Fibroblast of lung (primary cell): ENCODE measurements around the gene AMBRA1.

Experiments used
- EZH2 ChIP-seq: IDR thresholded peaks from 2 replicates; pipeline ENCODE4 v1.5.1; 2012; ENCODE audit warnings: low read length, control low read depth, mild to moderate bottlenecking; ENCODE audit errors: missing control alignments
- TF ChIP-seq, protein P1 (sequence below), 2 donors: IDR thresholded peaks in 1 of 2; conservative IDR thresholded peaks in 1 of 2; 1 replicate in 1 of 2; 2 replicates in 1 of 2; pipeline ENCODE4 v1.5.1; 2011 to 2012; ENCODE audit warnings: low read length in 2 of 2, control low read depth in 1 of 2, inconsistent platforms in 1 of 2, low read depth in 1 of 2, mild to moderate bottlenecking in 1 of 2

DNA sequence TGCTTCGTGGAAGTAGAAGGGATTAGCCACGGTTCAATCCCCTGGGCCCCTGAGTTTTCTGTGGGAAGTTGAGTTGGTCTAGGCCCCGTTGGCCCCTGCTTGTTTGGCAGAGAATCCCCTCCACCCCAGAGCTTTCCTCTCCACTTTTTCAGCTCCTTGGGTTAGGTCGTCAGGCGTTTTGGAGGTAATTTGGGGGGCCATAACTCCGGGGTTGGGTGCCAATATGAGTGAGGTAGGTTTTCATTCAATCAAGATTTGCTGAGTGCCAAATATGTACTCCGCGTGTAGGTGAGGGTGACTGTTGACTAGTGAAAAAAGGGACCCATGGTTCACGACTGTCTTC, 24.1 kb upstream of the AMBRA1 start:
- TF ChIP-seq EZH2 = no peak
- TF ChIP-seq, protein P1, sequence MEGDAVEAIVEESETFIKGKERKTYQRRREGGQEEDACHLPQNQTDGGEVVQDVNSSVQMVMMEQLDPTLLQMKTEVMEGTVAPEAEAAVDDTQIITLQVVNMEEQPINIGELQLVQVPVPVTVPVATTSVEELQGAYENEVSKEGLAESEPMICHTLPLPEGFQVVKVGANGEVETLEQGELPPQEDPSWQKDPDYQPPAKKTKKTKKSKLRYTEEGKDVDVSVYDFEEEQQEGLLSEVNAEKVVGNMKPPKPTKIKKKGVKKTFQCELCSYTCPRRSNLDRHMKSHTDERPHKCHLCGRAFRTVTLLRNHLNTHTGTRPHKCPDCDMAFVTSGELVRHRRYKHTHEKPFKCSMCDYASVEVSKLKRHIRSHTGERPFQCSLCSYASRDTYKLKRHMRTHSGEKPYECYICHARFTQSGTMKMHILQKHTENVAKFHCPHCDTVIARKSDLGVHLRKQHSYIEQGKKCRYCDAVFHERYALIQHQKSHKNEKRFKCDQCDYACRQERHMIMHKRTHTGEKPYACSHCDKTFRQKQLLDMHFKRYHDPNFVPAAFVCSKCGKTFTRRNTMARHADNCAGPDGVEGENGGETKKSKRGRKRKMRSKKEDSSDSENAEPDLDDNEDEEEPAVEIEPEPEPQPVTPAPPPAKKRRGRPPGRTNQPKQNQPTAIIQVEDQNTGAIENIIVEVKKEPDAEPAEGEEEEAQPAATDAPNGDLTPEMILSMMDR (conservative IDR thresholded peaks at IDR 0.05 in 1 of 2, IDR thresholded peaks at IDR 0.05 in 1 of 2; ENCODE audit: low read depth in 1 of 2, low read length in 2 of 2) = no peak
